ENCODE data around the gene TBX4.

TBX4 gene

GRCh38 chr17:61406971-61407911 lies 45.0 kb upstream of the TBX4 start:
- Histone ChIP-seq H3K23ac (ENCODE audit: low read depth, low read length, poor library complexity) (no peak overlapping the region), H3K14ac (ENCODE audit: low read length) (no peak overlapping the region), H3K4me1 (ENCODE audit: control insufficient read depth in 2 of 2, insufficient read depth in 1 of 2, low read depth in 1 of 2, low read length in 2 of 2) (peaks cover 10 to 12% of the 10 kb centered on the region in 2 donors), H2AK5ac (ENCODE audit: low read depth, low read length) (no peak overlapping the region), H2AFZ (ENCODE audit: low read length) (no peak overlapping the region), H2BK120ac (ENCODE audit: low read depth, low read length) (no peak overlapping the region), H4K91ac (ENCODE audit: low read depth, low read length, poor library complexity) (no peak overlapping the region), H2BK5ac (ENCODE audit: low read length) (no peak overlapping the region), H3K36me3 (replicated peaks in 1 of 2; ENCODE audit: control insufficient read depth in 2 of 2, insufficient read depth in 2 of 2, low read length in 2 of 2) (no peaks in the 10 kb centered on the region), H2BK12ac (ENCODE audit: low read length) (no peak overlapping the region), H3K4me2 (ENCODE audit: insufficient read depth, low read length, poor library complexity, severe bottlenecking) (no peak overlapping the region), H3K27ac (replicated peaks; ENCODE audit: low read length) (no peak overlapping the region), H2BK15ac (ENCODE audit: low read length) (no peak overlapping the region), H3K27me3 (ENCODE audit: control insufficient read depth in 3 of 3, insufficient read depth in 3 of 3, low read depth in 1 of 3, low read length in 3 of 3) (peaks cover 75 to 99% (median 96%) of the 10 kb centered on the region in 3 experiments), H3K9ac (ENCODE audit: low read depth, low read length, poor library complexity) (no peak overlapping the region), H3K4me3 (ENCODE audit: low read length in 2 of 2) (no peak overlapping the region), H3K9me3 (replicated peaks in 1 of 2; ENCODE audit: control insufficient read depth in 2 of 2, insufficient read depth in 1 of 2, low read depth in 1 of 2, low read length in 2 of 2) (peaks cover 3 to 5% of the 10 kb centered on the region in 2 donors), H3K4ac (ENCODE audit: low read length) (no peak overlapping the region), H3K79me1 (ENCODE audit: low read depth, low read length) (peaks cover 2% of the 10 kb centered on the region), H4K8ac (ENCODE audit: low read depth, low read length) (no peak overlapping the region), H3K18ac (ENCODE audit: low read length) (no peak overlapping the region)
- no CpG with 5 or more reads among the region's 8 CpGs for WGBS, 2 donors (ENCODE audit: extremely low coverage in 2 of 2, insufficient read length in 2 of 2, insufficient replicate concordance in 1 of 2)
- DNase-seq (ENCODE audit: low spot score) = no peak

DNA sequence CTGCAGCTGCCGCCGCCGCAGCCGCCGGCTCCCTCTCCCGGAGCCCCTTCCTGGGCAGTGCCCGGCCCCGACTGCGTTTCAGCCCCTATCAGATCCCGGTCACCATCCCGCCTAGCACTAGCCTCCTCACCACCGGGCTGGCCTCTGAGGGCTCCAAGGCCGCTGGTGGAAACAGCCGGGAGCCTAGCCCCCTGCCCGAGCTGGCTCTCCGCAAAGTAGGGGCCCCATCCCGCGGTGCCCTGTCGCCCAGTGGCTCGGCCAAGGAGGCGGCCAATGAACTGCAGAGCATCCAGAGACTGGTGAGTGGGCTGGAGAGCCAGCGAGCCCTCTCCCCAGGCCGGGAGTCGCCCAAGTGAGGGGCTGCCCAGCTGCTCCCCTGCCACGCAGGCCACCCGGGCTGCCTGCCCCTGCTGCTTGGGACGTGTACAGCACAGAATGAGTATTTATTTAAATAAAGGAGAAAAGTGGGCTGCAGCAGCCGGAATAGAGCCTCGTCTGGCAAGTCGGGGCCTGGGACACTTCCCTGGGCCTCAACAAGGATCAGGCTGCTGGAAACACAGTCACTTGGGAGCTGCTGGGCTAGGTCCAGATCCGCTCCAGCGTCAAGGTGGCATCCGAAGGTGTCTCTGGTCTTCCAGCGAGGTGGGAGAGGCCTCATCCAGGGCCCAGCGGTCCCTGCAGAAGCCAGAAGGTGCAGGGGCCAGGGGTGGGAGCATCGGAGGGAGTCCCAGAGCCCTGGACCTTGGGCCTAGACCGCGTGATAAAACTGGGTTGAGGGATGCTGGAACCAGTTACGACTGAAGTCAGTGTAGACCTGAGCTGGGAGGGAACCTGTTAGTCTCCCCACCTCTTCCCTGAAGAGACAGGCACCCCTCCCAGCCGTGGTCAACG lies 43.8 kb upstream of the TBX4 start:
- Histone ChIP-seq H3K23ac (ENCODE audit: low read depth, low read length, poor library complexity) (no peak overlapping the region), H3K14ac (ENCODE audit: low read length) (no peak overlapping the region), H3K18ac (ENCODE audit: low read length) (peak overlapping the region; percentile 40), H2AFZ (ENCODE audit: low read length) (peak overlapping the region; percentile 60), H2BK12ac (ENCODE audit: low read length) (no peak overlapping the region), H3K9ac (ENCODE audit: low read depth, low read length, poor library complexity) (no peak overlapping the region), H4K8ac (ENCODE audit: low read depth, low read length) (no peak overlapping the region), H2BK120ac (ENCODE audit: low read depth, low read length) (no peak overlapping the region), H3K4me1 (ENCODE audit: control insufficient read depth in 2 of 2, insufficient read depth in 1 of 2, low read depth in 1 of 2, low read length in 2 of 2) (peaks cover 10 to 12% of the 10 kb centered on the region in 2 donors), H3K4me2 (ENCODE audit: insufficient read depth, low read length, poor library complexity, severe bottlenecking) (no peak overlapping the region), H3K27me3 (ENCODE audit: control insufficient read depth in 3 of 3, insufficient read depth in 3 of 3, low read depth in 1 of 3, low read length in 3 of 3) (peaks cover 66 to 98% (median 90%) of the 10 kb centered on the region in 3 experiments), H3K79me1 (ENCODE audit: low read depth, low read length) (no peaks in the 10 kb centered on the region), H2BK15ac (ENCODE audit: low read length) (no peak overlapping the region), H3K36me3 (replicated peaks in 1 of 2; ENCODE audit: control insufficient read depth in 2 of 2, insufficient read depth in 2 of 2, low read length in 2 of 2) (no peaks in the 10 kb centered on the region), H3K4me3 (ENCODE audit: low read length in 2 of 2) (no peak overlapping the region), H3K9me3 (replicated peaks in 1 of 2; ENCODE audit: control insufficient read depth in 2 of 2, insufficient read depth in 1 of 2, low read depth in 1 of 2, low read length in 2 of 2) (peaks cover 5 to 6% of the 10 kb centered on the region in 2 donors), H4K91ac (ENCODE audit: low read depth, low read length, poor library complexity) (no peak overlapping the region), H3K4ac (ENCODE audit: low read length) (no peak overlapping the region), H2AK5ac (ENCODE audit: low read depth, low read length) (no peak overlapping the region), H2BK5ac (ENCODE audit: low read length) (no peak overlapping the region), H3K27ac (replicated peaks; ENCODE audit: low read length) (no peak overlapping the region)
- DNase-seq (ENCODE audit: low spot score) = no peak
- no CpG with 5 or more reads among the region's 41 CpGs for WGBS, 2 donors (ENCODE audit: extremely low coverage in 2 of 2, insufficient read length in 2 of 2, insufficient replicate concordance in 1 of 2)

- H3K27ac ChIP-seq (replicated peaks; ENCODE audit: low read length) = no peak overlapping the region
- WGBS, 2 donors (ENCODE audit: extremely low coverage in 2 of 2, insufficient read length in 2 of 2, insufficient replicate concordance in 1 of 2) = no CpG with 5 or more reads among the region's 73 CpGs
Measured at GRCh38 chr17:61409301-61410112, 42.7 kb upstream of the TBX4 start.

More at GRCh38 chr17:61409301-61410112, 42.7 kb upstream of the TBX4 start:
- Histone ChIP-seq H3K4me2 (ENCODE audit: insufficient read depth, low read length, poor library complexity, severe bottlenecking) (peak overlapping the region; percentile 96), H2BK12ac (ENCODE audit: low read length) (no peak overlapping the region), H2AFZ (ENCODE audit: low read length) (peak overlapping the region; percentile 100), H3K23ac (ENCODE audit: low read depth, low read length, poor library complexity) (peak overlapping the region; percentile 47), H2AK5ac (ENCODE audit: low read depth, low read length) (no peak overlapping the region), H3K4me3 (ENCODE audit: low read length in 2 of 2) (peak overlapping the region; percentile 50 to 72), H4K91ac (ENCODE audit: low read depth, low read length, poor library complexity) (no peak overlapping the region), H3K36me3 (replicated peaks in 1 of 2; ENCODE audit: control insufficient read depth in 2 of 2, insufficient read depth in 2 of 2, low read length in 2 of 2) (no peaks in the 10 kb centered on the region), H3K18ac (ENCODE audit: low read length) (peak overlapping the region; percentile 84), H4K8ac (ENCODE audit: low read depth, low read length) (no peak overlapping the region), H3K27me3 (ENCODE audit: control insufficient read depth in 3 of 3, insufficient read depth in 3 of 3, low read depth in 1 of 3, low read length in 3 of 3) (peaks cover 55 to 96% (median 87%) of the 10 kb centered on the region in 3 experiments), H2BK5ac (ENCODE audit: low read length) (no peak overlapping the region), H3K14ac (ENCODE audit: low read length) (no peak overlapping the region), H3K4me1 (ENCODE audit: control insufficient read depth in 2 of 2, insufficient read depth in 1 of 2, low read depth in 1 of 2, low read length in 2 of 2) (peaks cover 10 to 12% of the 10 kb centered on the region in 2 donors), H3K79me1 (ENCODE audit: low read depth, low read length) (no peaks in the 10 kb centered on the region), H2BK15ac (ENCODE audit: low read length) (no peak overlapping the region), H3K9ac (ENCODE audit: low read depth, low read length, poor library complexity) (peak overlapping the region; percentile 82), H3K9me3 (replicated peaks in 1 of 2; ENCODE audit: control insufficient read depth in 2 of 2, insufficient read depth in 1 of 2, low read depth in 1 of 2, low read length in 2 of 2) (peaks cover 2 to 16% of the 10 kb centered on the region in 2 donors), H3K4ac (ENCODE audit: low read length) (no peak overlapping the region), H2BK120ac (ENCODE audit: low read depth, low read length) (no peak overlapping the region)
- DNase-seq (ENCODE audit: low spot score) = no peak
